Epithelial cell of prostate (primary cell): Measurements from ENCODE around the gene NR3C1.
A peak's percentile ranks its signal among the peaks of the same experiment; 100 is the strongest.

Source experiments
- DNase-seq: peaks from one replicate; pipeline ENCODE4 v3.0.0-alpha.2; 2011; ENCODE audit warnings: low read depth, low spot score
- H3K27ac ChIP-seq: fragments of 450-650 bp; 2 replicates; pipeline ENCODE4 v1.5.1; 2017; ENCODE audit warnings: mild to moderate bottlenecking

NR3C1 gene

GRCh38 chr5:143400541-143401226 lies 2.8 kb downstream of the NR3C1 start:
- no peak for DNase-seq
- no peak overlapping the region for H3K27ac ChIP-seq

- no peak overlapping the region for H3K27ac ChIP-seq
- no peak for DNase-seq
These were observed 3.6 kb downstream of the NR3C1 start for GRCh38 chr5:143399616-143400540.

GRCh38 chr5:143398451-143399237 lies 4.8 kb downstream of the NR3C1 start:
- no peak for DNase-seq
- peak overlapping the region; percentile 50 for H3K27ac ChIP-seq

GRCh38 chr5:143398053-143398355 lies 5.5 kb downstream of the NR3C1 start:
- peak overlapping the region; percentile 50 for H3K27ac ChIP-seq
- no peak for DNase-seq

GRCh38 chr5:143397302-143398052 lies 6.0 kb downstream of the NR3C1 start:
- DNase-seq = no peak
- H3K27ac ChIP-seq = peak overlapping the region; percentile 50

GRCh38 chr5:143396353-143396940 lies 7.0 kb downstream of the NR3C1 start:
- peak overlapping the region; percentile 50 for H3K27ac ChIP-seq
- no peak for DNase-seq

GRCh38 chr5:143395638-143396352 lies 7.7 kb downstream of the NR3C1 start:
- peak overlapping the region; percentile 50 for H3K27ac ChIP-seq
- no peak for DNase-seq

- DNase-seq = no peak
- H3K27ac ChIP-seq = no peak overlapping the region
These were observed 10.0 kb downstream of the NR3C1 start for GRCh38 chr5:143393524-143393923.

GRCh38 chr5:143390941-143391340 lies 12.5 kb downstream of the NR3C1 start:
- H3K27ac ChIP-seq = no peak overlapping the region
- no peak for DNase-seq

- no peak for DNase-seq
- no peak overlapping the region for H3K27ac ChIP-seq
These were observed 13.2 kb downstream of the NR3C1 start for GRCh38 chr5:143390258-143390657.

- no peak for DNase-seq
- no peak overlapping the region for H3K27ac ChIP-seq
These were observed 16.8 kb downstream of the NR3C1 start for GRCh38 chr5:143386725-143387124.

- no peak overlapping the region for H3K27ac ChIP-seq
- DNase-seq = no peak
These were observed 18.4 kb downstream of the NR3C1 start for GRCh38 chr5:143384865-143385657.

- DNase-seq = no peak
- no peak overlapping the region for H3K27ac ChIP-seq
These were observed 19.5 kb downstream of the NR3C1 start for GRCh38 chr5:143383988-143384387.

- no peak overlapping the region for H3K27ac ChIP-seq
- DNase-seq = no peak
These were observed 23.9 kb downstream of the NR3C1 start for GRCh38 chr5:143379606-143380005.

- DNase-seq = peak; percentile 29
- H3K27ac ChIP-seq = peak overlapping the region; percentile 49
These were observed 26.3 kb downstream of the NR3C1 start for GRCh38 chr5:143376911-143377813.

GRCh38 chr5:143376195-143376779 lies 27.2 kb downstream of the NR3C1 start:
- H3K27ac ChIP-seq = peak overlapping the region; percentile 49

More at GRCh38 chr5:143376195-143376779, 27.2 kb downstream of the NR3C1 start:
- no peak for DNase-seq
